Erythroblast (primary cell): ENCODE data around the gene SAMD1.

Source experiments
- GATA1 ChIP-seq: IDR thresholded peaks from 2 replicates; pipeline ENCODE4 v1.6.1; 2011; ENCODE audit warnings: low read depth, mild to moderate bottlenecking, control low read depth, low read length, moderate library complexity
- POLR2A ChIP-seq: IDR thresholded peaks from 2 replicates; pipeline ENCODE4 v1.6.1; 2011; ENCODE audit warnings: mild to moderate bottlenecking, low read length

GRCh38 chr19:14052470-14052869 lies 38.1 kb downstream of the SAMD1 start:
- TF ChIP-seq POLR2A, result no peak
- no peak for TF ChIP-seq GATA1
